ENCODE measurements around the gene CCDC158. TPM values are rescaled to one million over a fixed set of nuclear protein-coding genes. Genes with fewer than 3 reads are reported as not detected.
"Not testable (repeated sequence)": the region's sequence is repeated elsewhere in the genome, so short reads cannot be mapped to it uniquely, and the experiment has no call there.

The CCDC158 gene
- total RNA-seq, 2 donors from 2014 or later, result 1.8 to 2.8 TPM

DNA sequence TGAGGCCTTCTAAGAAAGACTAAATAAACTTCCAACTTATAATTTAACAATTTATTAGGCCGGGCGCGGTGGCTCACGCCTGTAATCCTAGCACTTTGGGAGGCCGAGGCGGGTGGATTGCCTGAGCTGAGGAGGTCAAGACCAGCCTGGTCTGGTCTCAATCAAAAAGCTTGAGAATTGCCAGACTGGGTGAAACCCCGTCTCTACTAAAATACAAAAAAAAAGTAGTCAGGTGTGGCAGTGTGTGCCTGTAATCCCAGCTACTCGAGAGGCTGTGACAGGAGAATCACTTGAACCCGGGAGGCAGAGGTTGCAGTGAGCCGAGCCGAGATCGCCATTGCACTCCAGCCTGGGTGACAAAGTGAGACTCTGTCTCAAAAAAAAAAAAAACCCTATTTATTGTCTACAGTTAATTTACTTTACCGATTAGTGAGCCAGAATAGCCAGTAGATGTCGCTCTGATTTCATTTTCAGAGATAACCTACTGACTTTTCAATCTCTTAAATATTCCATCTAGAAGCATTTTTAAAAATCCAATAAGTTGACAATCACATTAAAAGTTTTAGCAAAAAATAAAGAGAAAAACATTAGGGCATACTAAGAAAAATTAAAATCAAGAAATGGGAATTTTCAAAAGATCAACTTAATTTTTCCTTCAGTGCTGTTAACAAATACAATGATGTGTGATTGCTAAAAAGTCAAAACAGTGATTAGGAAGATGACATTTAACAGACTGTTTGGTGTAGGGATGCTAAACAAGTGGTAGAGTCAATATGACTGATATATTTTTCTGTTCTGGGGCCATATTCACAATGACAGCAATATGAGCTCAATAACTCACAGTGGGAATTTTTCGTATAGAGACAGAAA, 9.8 kb upstream of the CCDC158 start:
- no peaks in the 10 kb centered on the region for H3K9me3 ChIP-seq
- TF ChIP-seq, protein P1, sequence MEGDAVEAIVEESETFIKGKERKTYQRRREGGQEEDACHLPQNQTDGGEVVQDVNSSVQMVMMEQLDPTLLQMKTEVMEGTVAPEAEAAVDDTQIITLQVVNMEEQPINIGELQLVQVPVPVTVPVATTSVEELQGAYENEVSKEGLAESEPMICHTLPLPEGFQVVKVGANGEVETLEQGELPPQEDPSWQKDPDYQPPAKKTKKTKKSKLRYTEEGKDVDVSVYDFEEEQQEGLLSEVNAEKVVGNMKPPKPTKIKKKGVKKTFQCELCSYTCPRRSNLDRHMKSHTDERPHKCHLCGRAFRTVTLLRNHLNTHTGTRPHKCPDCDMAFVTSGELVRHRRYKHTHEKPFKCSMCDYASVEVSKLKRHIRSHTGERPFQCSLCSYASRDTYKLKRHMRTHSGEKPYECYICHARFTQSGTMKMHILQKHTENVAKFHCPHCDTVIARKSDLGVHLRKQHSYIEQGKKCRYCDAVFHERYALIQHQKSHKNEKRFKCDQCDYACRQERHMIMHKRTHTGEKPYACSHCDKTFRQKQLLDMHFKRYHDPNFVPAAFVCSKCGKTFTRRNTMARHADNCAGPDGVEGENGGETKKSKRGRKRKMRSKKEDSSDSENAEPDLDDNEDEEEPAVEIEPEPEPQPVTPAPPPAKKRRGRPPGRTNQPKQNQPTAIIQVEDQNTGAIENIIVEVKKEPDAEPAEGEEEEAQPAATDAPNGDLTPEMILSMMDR (IDR thresholded peaks at IDR 0.05), result peak; percentile 64
- no peaks in the 10 kb centered on the region for H3K27me3 ChIP-seq (replicated peaks; ENCODE audit: insufficient read depth)
- H3K4me3 ChIP-seq, result peak overlapping the region; percentile 34
- ATAC-seq (ENCODE audit: insufficient number of reproducible peaks, low FRiP score, low read depth), result no peak
- no peak overlapping the region for H3K27ac ChIP-seq
- DNase-seq (ENCODE audit: low spot score), result no peak
- H3K4me1 ChIP-seq (ENCODE audit: control insufficient read depth in 1 of 2, low read depth in 2 of 2), result peaks cover 0 to 12% of the 10 kb centered on the region in 2 donors
- no peaks in the 10 kb centered on the region for H3K36me3 ChIP-seq

DNA sequence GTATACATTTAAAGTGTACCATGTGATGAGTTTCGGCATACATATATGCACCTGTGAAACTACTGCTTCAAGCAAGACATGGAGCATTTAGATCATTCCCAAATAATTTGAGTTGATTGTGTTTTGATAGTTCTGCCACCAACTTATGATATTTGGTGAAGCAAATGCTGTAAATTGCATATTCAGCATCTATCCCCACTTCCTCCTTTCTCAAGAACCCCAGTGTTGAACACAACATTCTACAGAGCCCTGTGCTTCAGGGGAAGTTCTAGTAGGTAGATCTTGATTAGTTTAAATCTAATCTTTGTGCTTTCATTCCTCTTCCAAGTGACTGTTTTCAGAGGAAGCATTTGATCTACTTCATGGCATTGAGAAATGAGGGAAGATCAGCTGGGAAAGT, 8.7 kb upstream of the CCDC158 start:
- Histone ChIP-seq H3K4me1 (ENCODE audit: control insufficient read depth in 1 of 2, low read depth in 2 of 2) (peaks cover 0 to 9% of the 10 kb centered on the region in 2 donors), H3K4me3 (no peak overlapping the region), H3K36me3 (no peaks in the 10 kb centered on the region), H3K27me3 (replicated peaks; ENCODE audit: insufficient read depth) (no peaks in the 10 kb centered on the region), H3K9me3 (no peaks in the 10 kb centered on the region), H3K27ac (no peak overlapping the region)
- DNase-seq (ENCODE audit: low spot score) (no peak), ATAC-seq (ENCODE audit: insufficient number of reproducible peaks, low FRiP score, low read depth) (no peak)
- TF ChIP-seq, protein P1 (IDR thresholded peaks at IDR 0.05), result no peak

DNA sequence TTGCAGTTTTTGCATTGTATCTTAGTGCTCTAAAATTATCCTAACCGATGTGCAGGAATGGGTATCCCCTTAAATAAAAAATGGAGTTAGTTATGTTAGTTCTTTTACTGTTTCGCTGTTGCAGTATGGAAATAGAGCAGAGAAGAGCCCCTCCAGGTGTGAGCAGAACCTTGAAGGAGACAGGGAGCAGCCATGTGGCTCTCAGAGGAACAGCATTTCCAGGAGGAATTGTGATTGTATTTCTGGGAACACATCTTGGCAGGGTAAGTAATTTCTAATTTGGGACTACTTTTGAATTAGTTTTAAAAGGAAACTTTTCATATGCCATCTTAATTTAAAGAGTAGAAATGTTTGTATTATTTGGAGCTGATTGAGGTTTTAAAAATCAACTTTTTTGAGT, 5.3 kb upstream of the CCDC158 start:
- DNase-seq (ENCODE audit: low spot score) (no peak), ATAC-seq (ENCODE audit: insufficient number of reproducible peaks, low FRiP score, low read depth) (no peak)
- Histone ChIP-seq H3K9me3 (no peaks in the 10 kb centered on the region), H3K36me3 (no peaks in the 10 kb centered on the region), H3K4me1 (ENCODE audit: control insufficient read depth in 1 of 2, low read depth in 2 of 2) (peaks cover 0 to 8% of the 10 kb centered on the region in 2 donors), H3K27ac (no peak overlapping the region), H3K27me3 (replicated peaks; ENCODE audit: insufficient read depth) (no peaks in the 10 kb centered on the region), H3K4me3 (no peak overlapping the region)
- TF ChIP-seq, protein P1 (IDR thresholded peaks at IDR 0.05), result peak; percentile 36

DNA sequence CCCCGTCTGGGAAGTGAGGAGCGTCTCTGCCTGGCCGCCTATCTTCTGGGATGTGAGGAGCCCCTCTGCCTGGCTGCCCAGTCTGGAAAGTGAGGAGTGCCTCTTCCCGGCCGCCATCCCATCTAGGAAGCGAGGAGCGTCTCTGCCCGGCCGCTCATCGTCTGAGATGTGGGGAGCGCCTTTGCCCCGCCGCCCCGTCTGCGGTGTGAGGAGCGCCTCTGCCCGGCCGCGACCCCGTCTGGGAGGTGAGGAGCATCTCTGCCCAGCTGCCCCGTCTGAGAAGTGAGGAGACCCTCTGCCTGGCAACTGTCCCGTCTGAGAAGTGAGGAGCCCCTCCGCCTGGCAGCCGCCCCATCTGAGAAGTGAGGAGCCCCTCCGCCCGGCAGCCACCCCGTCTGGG, 2.2 kb upstream of the CCDC158 start:
- not testable (repeated sequence) for H3K9me3 ChIP-seq

DNA sequence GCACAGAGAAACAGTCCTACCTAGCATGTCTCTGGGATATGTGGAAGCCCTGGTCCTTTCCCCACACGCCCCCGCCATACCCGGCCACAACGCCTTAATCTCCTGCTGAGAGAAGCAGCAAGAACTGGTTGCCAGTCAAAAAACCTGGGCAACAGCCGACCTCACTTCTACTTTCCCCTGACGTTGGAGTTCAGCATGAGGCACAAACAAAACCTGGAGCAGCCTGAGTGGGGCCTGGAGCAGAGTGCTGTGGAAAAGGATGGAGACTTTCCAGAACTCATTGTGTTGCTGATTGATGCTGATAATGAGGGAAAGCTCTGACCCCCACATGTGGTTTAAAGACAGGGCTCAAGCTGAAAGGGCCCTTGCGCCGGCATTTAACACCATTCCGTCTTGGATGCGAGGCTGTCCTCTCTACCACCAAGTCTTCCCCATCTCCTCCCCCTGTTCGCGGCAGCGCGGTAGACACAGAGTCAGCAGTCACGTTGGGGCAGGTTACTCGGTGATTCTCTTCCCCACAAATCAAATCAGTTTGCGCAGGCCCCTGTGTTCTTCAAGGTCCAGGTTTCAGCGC, 666 bp downstream of the CCDC158 start:
- H3K27me3 ChIP-seq (replicated peaks; ENCODE audit: insufficient read depth), result no peaks in the 10 kb centered on the region
- TF ChIP-seq, protein P1 (IDR thresholded peaks at IDR 0.05), result no peak
- ATAC-seq (ENCODE audit: insufficient number of reproducible peaks, low FRiP score, low read depth) (peak; percentile 25), DNase-seq (ENCODE audit: low spot score) (no peak)
- peaks cover 0 to 6% of the 10 kb centered on the region in 2 donors for H3K4me1 ChIP-seq (ENCODE audit: control insufficient read depth in 1 of 2, low read depth in 2 of 2)
- H3K27ac ChIP-seq, result no peak overlapping the region
- no peaks in the 10 kb centered on the region for H3K36me3 ChIP-seq
- H3K9me3 ChIP-seq, result no peaks in the 10 kb centered on the region
- H3K4me3 ChIP-seq, result peak overlapping the region; percentile 89

More for the DNA sequence above, 2.2 kb upstream of the CCDC158 start:
- not testable (repeated sequence) for H3K4me3 ChIP-seq; H3K27me3 ChIP-seq (replicated peaks; ENCODE audit: insufficient read depth); H3K36me3 ChIP-seq; H3K27ac ChIP-seq; ATAC-seq (ENCODE audit: insufficient number of reproducible peaks, low FRiP score, low read depth); DNase-seq (ENCODE audit: low spot score)
- peaks cover 0 to 14% of the 10 kb centered on the region in 2 donors for H3K4me1 ChIP-seq (ENCODE audit: control insufficient read depth in 1 of 2, low read depth in 2 of 2)
